C4-2B (cell line): ENCODE measurements around the gene CBX7.

Experiments used
- ZFX ChIP-seq: fragments of 450-650 bp; IDR thresholded peaks from 2 replicates; pipeline ENCODE4 v1.6.1; 2017
- TF ChIP-seq, protein P1 (sequence below): fragments of 450-650 bp; conservative IDR thresholded peaks from 2 replicates; pipeline ENCODE4 v1.5.1; 2017; ENCODE audit warnings: mild to moderate bottlenecking

DNA sequence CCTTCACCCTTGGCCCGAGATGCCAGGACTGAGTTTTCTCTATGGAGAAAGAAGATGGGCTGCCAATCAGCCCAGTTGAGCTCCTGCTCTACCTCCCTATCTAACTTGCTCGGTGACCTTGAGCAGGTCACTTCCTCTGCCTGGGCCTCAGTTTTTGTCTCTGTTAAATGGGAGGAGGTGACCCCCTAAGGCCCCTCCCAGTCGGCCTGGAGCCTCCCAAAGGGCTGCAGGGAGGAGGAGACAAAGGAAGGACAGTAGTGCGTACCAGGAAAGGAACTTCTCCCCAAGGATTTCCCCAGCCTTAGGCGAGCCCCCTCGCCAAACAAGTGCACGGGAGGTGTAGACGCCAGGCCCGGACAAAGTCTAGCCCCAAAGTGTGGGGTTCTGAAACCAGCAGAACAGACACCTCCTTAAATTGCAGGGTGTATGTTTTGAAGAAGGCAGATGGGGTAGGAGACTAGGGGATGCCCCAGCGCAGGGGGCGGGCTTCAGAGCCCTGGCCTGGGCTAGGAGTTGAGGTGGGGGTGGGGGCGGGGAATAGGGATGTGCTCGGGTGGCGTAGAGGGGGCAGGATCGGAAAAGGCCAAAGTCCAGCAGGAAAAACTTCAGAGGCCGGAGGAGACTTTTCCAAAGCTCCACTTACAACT is 1.0 kb downstream of the CBX7 start:
- TF ChIP-seq, protein P1, sequence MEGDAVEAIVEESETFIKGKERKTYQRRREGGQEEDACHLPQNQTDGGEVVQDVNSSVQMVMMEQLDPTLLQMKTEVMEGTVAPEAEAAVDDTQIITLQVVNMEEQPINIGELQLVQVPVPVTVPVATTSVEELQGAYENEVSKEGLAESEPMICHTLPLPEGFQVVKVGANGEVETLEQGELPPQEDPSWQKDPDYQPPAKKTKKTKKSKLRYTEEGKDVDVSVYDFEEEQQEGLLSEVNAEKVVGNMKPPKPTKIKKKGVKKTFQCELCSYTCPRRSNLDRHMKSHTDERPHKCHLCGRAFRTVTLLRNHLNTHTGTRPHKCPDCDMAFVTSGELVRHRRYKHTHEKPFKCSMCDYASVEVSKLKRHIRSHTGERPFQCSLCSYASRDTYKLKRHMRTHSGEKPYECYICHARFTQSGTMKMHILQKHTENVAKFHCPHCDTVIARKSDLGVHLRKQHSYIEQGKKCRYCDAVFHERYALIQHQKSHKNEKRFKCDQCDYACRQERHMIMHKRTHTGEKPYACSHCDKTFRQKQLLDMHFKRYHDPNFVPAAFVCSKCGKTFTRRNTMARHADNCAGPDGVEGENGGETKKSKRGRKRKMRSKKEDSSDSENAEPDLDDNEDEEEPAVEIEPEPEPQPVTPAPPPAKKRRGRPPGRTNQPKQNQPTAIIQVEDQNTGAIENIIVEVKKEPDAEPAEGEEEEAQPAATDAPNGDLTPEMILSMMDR = no peak
- TF ChIP-seq ZFX = no peak
